ENCODE measurements around the gene CRK.
A peak's percentile ranks its signal among the peaks of the same experiment; 100 is the strongest.
"Not testable (repeated sequence)": the region's sequence is repeated elsewhere in the genome, so short reads cannot be mapped to it uniquely, and the experiment has no call there.

CRK gene

GRCh38 chr17:1414634-1415033, 41.4 kb downstream of the CRK start:
- Histone ChIP-seq H3K36me3 (ENCODE audit: insufficient read depth, low read length) (no peaks in the 10 kb centered on the region), H3K4me1 (ENCODE audit: insufficient read depth, low read length) (peaks cover 4% of the 10 kb centered on the region), H3K4me3 (ENCODE audit: low read depth in 1 of 2, low read length in 2 of 2) (no peak overlapping the region), H3K9me3 (ENCODE audit: low read length) (no peaks in the 10 kb centered on the region), H3K9ac (ENCODE audit: low read length) (no peak overlapping the region), H3K27ac (ENCODE audit: low read depth, low read length) (no peak overlapping the region), H3K27me3 (ENCODE audit: control insufficient read depth in 1 of 2, insufficient read depth in 2 of 2, low read length in 2 of 2) (no peaks in the 10 kb centered on the region)

GRCh38 chr17:1414001-1414574, 41.9 kb downstream of the CRK start:
- Histone ChIP-seq H3K27ac (ENCODE audit: low read depth, low read length) (no peak overlapping the region), H3K4me3 (ENCODE audit: low read depth in 1 of 2, low read length in 2 of 2) (no peak overlapping the region), H3K9me3 (ENCODE audit: low read length) (no peaks in the 10 kb centered on the region), H3K4me1 (ENCODE audit: insufficient read depth, low read length) (peaks cover 4% of the 10 kb centered on the region), H3K9ac (ENCODE audit: low read length) (no peak overlapping the region), H3K27me3 (ENCODE audit: control insufficient read depth in 1 of 2, insufficient read depth in 2 of 2, low read length in 2 of 2) (no peaks in the 10 kb centered on the region), H3K36me3 (ENCODE audit: insufficient read depth, low read length) (no peaks in the 10 kb centered on the region)

GRCh38 chr17:1413281-1413791, 42.7 kb downstream of the CRK start:
- no peaks in the 10 kb centered on the region for H3K9me3 ChIP-seq (ENCODE audit: low read length)
- no peaks in the 10 kb centered on the region for H3K36me3 ChIP-seq (ENCODE audit: insufficient read depth, low read length)
- no peak overlapping the region for H3K9ac ChIP-seq (ENCODE audit: low read length)
- no peaks in the 10 kb centered on the region for H3K27me3 ChIP-seq (ENCODE audit: control insufficient read depth in 1 of 2, insufficient read depth in 2 of 2, low read length in 2 of 2)
- no peak overlapping the region for H3K27ac ChIP-seq (ENCODE audit: low read depth, low read length)
- peaks cover 4% of the 10 kb centered on the region for H3K4me1 ChIP-seq (ENCODE audit: insufficient read depth, low read length)
- no peak overlapping the region for H3K4me3 ChIP-seq (ENCODE audit: low read depth in 1 of 2, low read length in 2 of 2)

- Histone ChIP-seq H3K27me3 (ENCODE audit: control insufficient read depth in 1 of 2, insufficient read depth in 2 of 2, low read length in 2 of 2) (no peaks in the 10 kb centered on the region), H3K9me3 (ENCODE audit: low read length) (no peaks in the 10 kb centered on the region), H3K36me3 (ENCODE audit: insufficient read depth, low read length) (no peaks in the 10 kb centered on the region), H3K9ac (ENCODE audit: low read length) (no peak overlapping the region), H3K4me1 (ENCODE audit: insufficient read depth, low read length) (peaks cover 4% of the 10 kb centered on the region), H3K27ac (ENCODE audit: low read depth, low read length) (no peak overlapping the region), H3K4me3 (ENCODE audit: low read depth in 1 of 2, low read length in 2 of 2) (no peak overlapping the region)
Measured at GRCh38 chr17:1412185-1413110, 43.6 kb downstream of the CRK start.

GRCh38 chr17:1402262-1402586, 53.8 kb downstream of the CRK start:
- no peak overlapping the region for H3K4me3 ChIP-seq (ENCODE audit: low read depth in 1 of 2, low read length in 2 of 2)
- H3K9me3 ChIP-seq (ENCODE audit: low read length) = no peaks in the 10 kb centered on the region
- H3K36me3 ChIP-seq (ENCODE audit: insufficient read depth, low read length) = no peaks in the 10 kb centered on the region
- H3K27me3 ChIP-seq (ENCODE audit: control insufficient read depth in 1 of 2, insufficient read depth in 2 of 2, low read length in 2 of 2) = no peaks in the 10 kb centered on the region
- no peak overlapping the region for H3K9ac ChIP-seq (ENCODE audit: low read length)
- H3K27ac ChIP-seq (ENCODE audit: low read depth, low read length) = no peak overlapping the region
- peaks cover 10% of the 10 kb centered on the region for H3K4me1 ChIP-seq (ENCODE audit: insufficient read depth, low read length)

GRCh38 chr17:1399679-1400512, 56.1 kb downstream of the CRK start, which contains the start of gene YWHAE:
TSS of gene YWHAE (minus strand) at chr17:1400222. CDS start at chr17:1400110, 112 bp downstream.
- peaks cover 27% of the 10 kb centered on the region for H3K4me1 ChIP-seq (ENCODE audit: insufficient read depth, low read length)
- H3K9ac ChIP-seq (ENCODE audit: low read length) = peak within 1 kb of the TSS; percentile 61
- H3K27me3 ChIP-seq (ENCODE audit: control insufficient read depth in 1 of 2, insufficient read depth in 2 of 2, low read length in 2 of 2) = no peaks in the 10 kb centered on the region
- H3K27ac ChIP-seq (ENCODE audit: low read depth, low read length) = peak within 1 kb of the TSS; percentile 90
- H3K4me3 ChIP-seq (ENCODE audit: low read depth in 1 of 2, low read length in 2 of 2) = peak within 1 kb of the TSS; percentile 82 to 94
- H3K36me3 ChIP-seq (ENCODE audit: insufficient read depth, low read length) = no peaks in the 10 kb centered on the region
- H3K9me3 ChIP-seq (ENCODE audit: low read length) = no peaks in the 10 kb centered on the region

GRCh38 chr17:1398931-1399678, 56.9 kb downstream of the CRK start:
- Histone ChIP-seq H3K9ac (ENCODE audit: low read length) (peak overlapping the region; percentile 52), H3K27ac (ENCODE audit: low read depth, low read length) (peak overlapping the region; percentile 90), H3K36me3 (ENCODE audit: insufficient read depth, low read length) (no peaks in the 10 kb centered on the region), H3K9me3 (ENCODE audit: low read length) (no peaks in the 10 kb centered on the region), H3K4me1 (ENCODE audit: insufficient read depth, low read length) (peaks cover 32% of the 10 kb centered on the region), H3K27me3 (ENCODE audit: control insufficient read depth in 1 of 2, insufficient read depth in 2 of 2, low read length in 2 of 2) (no peaks in the 10 kb centered on the region), H3K4me3 (ENCODE audit: low read depth in 1 of 2, low read length in 2 of 2) (peak overlapping the region; percentile 82 to 94)

GRCh38 chr17:1398028-1398427, 58.0 kb downstream of the CRK start:
- Histone ChIP-seq H3K4me3 (ENCODE audit: low read depth in 1 of 2, low read length in 2 of 2) (peak overlapping the region; percentile 22 to 94), H3K9ac (ENCODE audit: low read length) (peak overlapping the region; percentile 52), H3K27me3 (ENCODE audit: control insufficient read depth in 1 of 2, insufficient read depth in 2 of 2, low read length in 2 of 2) (no peaks in the 10 kb centered on the region), H3K4me1 (ENCODE audit: insufficient read depth, low read length) (peaks cover 43% of the 10 kb centered on the region), H3K9me3 (ENCODE audit: low read length) (no peaks in the 10 kb centered on the region), H3K36me3 (ENCODE audit: insufficient read depth, low read length) (no peaks in the 10 kb centered on the region), H3K27ac (ENCODE audit: low read depth, low read length) (peak overlapping the region; percentile 90)

GRCh38 chr17:1395876-1396665, 60.0 kb downstream of the CRK start:
- not testable (repeated sequence) for H3K4me3 ChIP-seq (ENCODE audit: low read depth in 1 of 2, low read length in 2 of 2); H3K27me3 ChIP-seq (ENCODE audit: control insufficient read depth in 1 of 2, insufficient read depth in 2 of 2, low read length in 2 of 2); H3K9ac ChIP-seq (ENCODE audit: low read length); H3K9me3 ChIP-seq (ENCODE audit: low read length); H3K36me3 ChIP-seq (ENCODE audit: insufficient read depth, low read length); H3K27ac ChIP-seq (ENCODE audit: low read depth, low read length)
- peaks cover 59% of the 10 kb centered on the region for H3K4me1 ChIP-seq (ENCODE audit: insufficient read depth, low read length)

GRCh38 chr17:1391577-1391976, 64.5 kb downstream of the CRK start:
- Histone ChIP-seq H3K4me3 (ENCODE audit: low read depth in 1 of 2, low read length in 2 of 2) (no peak overlapping the region), H3K4me1 (ENCODE audit: insufficient read depth, low read length) (peaks cover 74% of the 10 kb centered on the region), H3K27me3 (ENCODE audit: control insufficient read depth in 1 of 2, insufficient read depth in 2 of 2, low read length in 2 of 2) (no peaks in the 10 kb centered on the region), H3K36me3 (ENCODE audit: insufficient read depth, low read length) (no peaks in the 10 kb centered on the region), H3K9ac (ENCODE audit: low read length) (no peak overlapping the region), H3K27ac (ENCODE audit: low read depth, low read length) (no peak overlapping the region), H3K9me3 (ENCODE audit: low read length) (no peaks in the 10 kb centered on the region)

Measured in muscle layer of colon (tissue), 2 donors.